ENCODE measurements around the gene TSPAN16.

GRCh38 chr19:11300811-11301120 is 4.8 kb downstream of the TSPAN16 start:
- no peak for TF ChIP-seq CTCF (IDR thresholded peaks at IDR 0.05)
- no peak for TF ChIP-seq EP300 (IDR thresholded peaks at IDR 0.05)
- no peak for TF ChIP-seq POLR2A (IDR thresholded peaks at IDR 0.05)

Measured in gastroesophageal sphincter (tissue), 3 donors.